Activated naive CD4-positive, alpha-beta T cell treated with anti-CD3 and anti-CD28 coated beads, Interleukin-2, amount 10 ng/mL, durations not matched to agents 7 days and 5 days (primary cell): ENCODE results near the gene NANOG.
"Not testable (repeated sequence)": the region's sequence is repeated elsewhere in the genome, so short reads cannot be mapped to it uniquely, and the experiment has no call there.

Source experiments
- CTCF ChIA-PET: fragments of 350-600 bp; sonication (Branson Sonifier 250); formaldehyde crosslinking; loops from one replicate; lab custom pipeline; 2021; ENCODE audit warnings: antibody characterized with exemption; lab: Charles Lee
- DNase-seq: peaks from one replicate; pipeline ENCODE4 v3.0.0-alpha.2; 2020
- H3K27ac Mint-ChIP-seq: one replicate; pipeline ENCODE4 v1.8.0; 2021; ENCODE audit warnings: mild to moderate bottlenecking, moderate library complexity, mixed read lengths
- H3K27me3 Mint-ChIP-seq: one replicate; pipeline ENCODE4 v1.8.0; 2021; ENCODE audit warnings: mild to moderate bottlenecking, mixed read lengths
- H3K36me3 Mint-ChIP-seq: one replicate; pipeline ENCODE4 v1.8.0; 2021; ENCODE audit warnings: mixed read lengths
- H3K4me1 Mint-ChIP-seq: one replicate; pipeline ENCODE4 v1.8.0; 2021; ENCODE audit warnings: mixed read lengths
- H3K4me3 Mint-ChIP-seq: one replicate; pipeline ENCODE4 v1.8.0; 2021; ENCODE audit warnings: mild to moderate bottlenecking, moderate library complexity, mixed read lengths
- H3K9me3 Mint-ChIP-seq: one replicate; pipeline ENCODE4 v1.8.0; 2021; ENCODE audit warnings: mixed read lengths

Gene NANOG

GRCh38 chr12:7788884-7789528 lies at the start of gene NANOG:
TSS of gene NANOG (plus strand) at chr12:7789402. CDS start at chr12:7789615, 213 bp downstream.
- CTCF ChIA-PET, H3K27ac Mint-ChIP-seq, H3K4me1 Mint-ChIP-seq, H3K36me3 Mint-ChIP-seq, H3K9me3 Mint-ChIP-seq, DNase-seq, H3K4me3 Mint-ChIP-seq: not testable (repeated sequence)
- peaks cover 12% of the 10 kb centered on the region for H3K27me3 Mint-ChIP-seq

DNA sequence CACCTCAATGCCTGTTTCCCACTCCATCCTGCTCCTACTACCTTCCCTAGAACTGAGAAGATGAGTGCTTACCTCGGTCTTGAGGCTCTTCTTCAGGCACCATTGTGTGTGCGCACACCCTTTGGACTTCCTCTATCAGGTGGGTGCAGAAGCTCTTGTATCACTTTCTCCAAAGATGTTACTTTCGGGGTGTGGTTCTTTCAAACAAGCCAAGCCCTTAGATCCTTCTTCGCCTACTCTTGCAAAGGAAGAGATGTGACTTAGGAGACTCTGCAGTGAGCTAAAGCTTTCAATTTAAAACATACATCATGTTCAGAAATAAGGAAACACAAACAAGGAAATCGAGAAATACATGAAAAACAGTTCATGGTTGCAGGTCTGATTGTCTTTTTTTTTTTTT lies 42.0 kb upstream of the NANOG start, which contains the start of gene CLEC4C:
Gene CLEC4C (minus strand): TSS at position 130 of the 400 bp plus-strand sequence. CDS start 27 bp downstream, at position 103.
- H3K27me3 Mint-ChIP-seq = peaks cover 4% of the 10 kb centered on the region
- CTCF ChIA-PET = no interaction called here
- H3K27ac Mint-ChIP-seq = no peak within 1 kb of the TSS
- no peaks in the 10 kb centered on the region for H3K9me3 Mint-ChIP-seq
- no peaks in the 10 kb centered on the region for H3K36me3 Mint-ChIP-seq
- H3K4me3 Mint-ChIP-seq = no peak within 1 kb of the TSS
- no peaks in the 10 kb centered on the region for H3K4me1 Mint-ChIP-seq
- DNase-seq = no peak

- H3K27me3 Mint-ChIP-seq = peaks cover 4% of the 10 kb centered on the region
- no peak overlapping the region for H3K4me3 Mint-ChIP-seq
- no peaks in the 10 kb centered on the region for H3K36me3 Mint-ChIP-seq
- DNase-seq = no peak
- no peak overlapping the region for H3K27ac Mint-ChIP-seq
- CTCF ChIA-PET = no interaction called here
- H3K9me3 Mint-ChIP-seq = no peaks in the 10 kb centered on the region
- H3K4me1 Mint-ChIP-seq = peaks cover 3% of the 10 kb centered on the region
These were observed 40.4 kb upstream of the NANOG start for GRCh38 chr12:7748852-7749251.

GRCh38 chr12:7749442-7749841 lies 39.8 kb upstream of the NANOG start:
- CTCF ChIA-PET = no interaction called here
- H3K4me1 Mint-ChIP-seq = peaks cover 3% of the 10 kb centered on the region

GRCh38 chr12:7750350-7750749 lies 38.9 kb upstream of the NANOG start:
- Mint-ChIP-seq H3K4me1 (peaks cover 3% of the 10 kb centered on the region), H3K27ac (no peak overlapping the region), H3K27me3 (peaks cover 4% of the 10 kb centered on the region), H3K9me3 (no peaks in the 10 kb centered on the region), H3K4me3 (no peak overlapping the region), H3K36me3 (no peaks in the 10 kb centered on the region)
- CTCF ChIA-PET = interaction anchor here (1.2 kb wide), 1 partner anchor 103 kb away, joined by 3 read pairs; no protein-coding TSS in a partner anchor
- no peak for DNase-seq

More at GRCh38 chr12:7749442-7749841, 39.8 kb upstream of the NANOG start:
- H3K27ac Mint-ChIP-seq = no peak overlapping the region
- H3K9me3 Mint-ChIP-seq = no peaks in the 10 kb centered on the region
- DNase-seq = no peak
- H3K36me3 Mint-ChIP-seq = no peaks in the 10 kb centered on the region
- no peak overlapping the region for H3K4me3 Mint-ChIP-seq
- peaks cover 4% of the 10 kb centered on the region for H3K27me3 Mint-ChIP-seq

- Mint-ChIP-seq H3K36me3 (no peaks in the 10 kb centered on the region), H3K4me1 (peaks cover 8% of the 10 kb centered on the region), H3K4me3 (no peak overlapping the region), H3K27me3 (peaks cover 4% of the 10 kb centered on the region), H3K9me3 (no peaks in the 10 kb centered on the region), H3K27ac (no peak overlapping the region)
- CTCF ChIA-PET = interaction anchor here (1.2 kb wide), 1 partner anchor 104 kb away, joined by 3 read pairs; no protein-coding TSS in a partner anchor
- no peak for DNase-seq
These were observed 37.8 kb upstream of the NANOG start for GRCh38 chr12:7751394-7751793.

GRCh38 chr12:7751941-7752922 lies 37.0 kb upstream of the NANOG start:
- H3K27me3 Mint-ChIP-seq, H3K4me3 Mint-ChIP-seq, DNase-seq, H3K36me3 Mint-ChIP-seq, H3K9me3 Mint-ChIP-seq, H3K27ac Mint-ChIP-seq, H3K4me1 Mint-ChIP-seq, CTCF ChIA-PET: not testable (repeated sequence)

- peak; percentile 37 for DNase-seq
- CTCF ChIA-PET = interaction anchor here (1.0 kb wide), 1 partner anchor 113 kb away, joined by 4 read pairs; no protein-coding TSS in a partner anchor
- H3K27ac Mint-ChIP-seq, H3K36me3 Mint-ChIP-seq, H3K4me1 Mint-ChIP-seq, H3K9me3 Mint-ChIP-seq, H3K27me3 Mint-ChIP-seq: not testable (repeated sequence)
- H3K4me3 Mint-ChIP-seq = peak overlapping the region; percentile 34
These were observed 33.5 kb upstream of the NANOG start for GRCh38 chr12:7755668-7756067.

DNA sequence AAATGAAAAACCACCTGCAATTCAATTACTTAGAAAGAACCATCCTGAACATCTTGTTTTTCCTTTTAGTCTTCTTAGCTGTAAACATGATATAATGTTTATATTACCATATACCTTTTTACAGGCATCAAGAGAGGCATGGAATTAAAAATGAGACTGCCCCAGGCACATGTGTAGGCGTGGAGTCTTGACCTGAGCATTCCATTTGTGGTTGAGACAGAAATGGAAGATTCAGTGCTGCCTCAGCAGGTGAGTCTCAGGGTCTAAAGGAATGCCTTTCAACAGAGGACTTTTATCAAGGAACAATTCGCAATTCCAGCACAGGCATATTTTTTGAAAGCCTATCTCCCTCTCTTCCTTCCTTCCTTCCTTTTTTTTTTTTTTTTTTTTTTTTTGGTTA lies 32.2 kb upstream of the NANOG start:
- DNase-seq = no peak
- H3K4me3 Mint-ChIP-seq = no peak overlapping the region
- CTCF ChIA-PET = no interaction called here
- no peak overlapping the region for H3K27ac Mint-ChIP-seq
- H3K4me1 Mint-ChIP-seq = peaks cover 8% of the 10 kb centered on the region
- H3K36me3 Mint-ChIP-seq = no peaks in the 10 kb centered on the region
- H3K27me3 Mint-ChIP-seq = no peaks in the 10 kb centered on the region
- no peaks in the 10 kb centered on the region for H3K9me3 Mint-ChIP-seq

DNA sequence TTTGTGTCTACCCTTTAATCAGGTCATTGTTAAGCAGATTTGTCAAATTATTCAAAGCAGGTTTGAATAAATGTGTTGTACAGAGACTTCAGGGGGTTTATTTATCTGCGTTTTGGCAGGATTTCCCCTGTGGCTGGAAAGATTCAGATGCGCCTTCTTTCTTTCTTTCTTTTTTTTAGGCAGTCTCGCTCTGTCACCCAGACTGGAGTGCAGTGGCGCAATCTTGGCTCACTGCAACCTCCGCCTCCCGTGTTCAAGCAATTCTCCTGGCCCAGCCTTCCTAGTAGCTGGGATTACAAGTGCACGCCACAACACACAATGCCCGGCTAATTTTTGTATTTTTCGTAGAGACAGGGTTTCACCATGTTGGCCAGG lies 30.4 kb upstream of the NANOG start:
- Mint-ChIP-seq H3K27me3 (no peaks in the 10 kb centered on the region), H3K36me3 (no peaks in the 10 kb centered on the region), H3K4me3 (no peak overlapping the region), H3K9me3 (no peaks in the 10 kb centered on the region), H3K4me1 (peaks cover 5% of the 10 kb centered on the region), H3K27ac (no peak overlapping the region)
- CTCF ChIA-PET = no interaction called here
- no peak for DNase-seq

GRCh38 chr12:7769999-7770398 lies 19.2 kb upstream of the NANOG start:
- H3K36me3 Mint-ChIP-seq = no peaks in the 10 kb centered on the region
- H3K27me3 Mint-ChIP-seq = peaks cover 7% of the 10 kb centered on the region
- no peaks in the 10 kb centered on the region for H3K9me3 Mint-ChIP-seq
- no peak overlapping the region for H3K27ac Mint-ChIP-seq
- no peak for DNase-seq
- CTCF ChIA-PET = no interaction called here
- no peak overlapping the region for H3K4me3 Mint-ChIP-seq
- H3K4me1 Mint-ChIP-seq = no peaks in the 10 kb centered on the region

- Mint-ChIP-seq H3K4me1 (no peaks in the 10 kb centered on the region), H3K27me3 (no peaks in the 10 kb centered on the region), H3K27ac (no peak overlapping the region), H3K4me3 (no peak overlapping the region), H3K9me3 (no peaks in the 10 kb centered on the region), H3K36me3 (no peaks in the 10 kb centered on the region)
- CTCF ChIA-PET = no interaction called here
- DNase-seq = no peak
These were observed 7.9 kb upstream of the NANOG start for GRCh38 chr12:7781274-7781673.

- H3K9me3 Mint-ChIP-seq = no peaks in the 10 kb centered on the region
- CTCF ChIA-PET = no interaction called here
- no peaks in the 10 kb centered on the region for H3K27me3 Mint-ChIP-seq
- no peaks in the 10 kb centered on the region for H3K4me1 Mint-ChIP-seq
- no peak overlapping the region for H3K4me3 Mint-ChIP-seq
- no peak overlapping the region for H3K27ac Mint-ChIP-seq
- H3K36me3 Mint-ChIP-seq = no peaks in the 10 kb centered on the region
- no peak for DNase-seq
These were observed 7.1 kb upstream of the NANOG start for GRCh38 chr12:7782055-7782454.

GRCh38 chr12:7783433-7783832 lies 5.8 kb upstream of the NANOG start:
- H3K4me1 Mint-ChIP-seq, H3K9me3 Mint-ChIP-seq, H3K27ac Mint-ChIP-seq, H3K36me3 Mint-ChIP-seq, DNase-seq, H3K4me3 Mint-ChIP-seq, CTCF ChIA-PET, H3K27me3 Mint-ChIP-seq: not testable (repeated sequence)
